IPS-NIHi11 (cell line): ENCODE data around the gene TNPO1.
"Not testable (repeated sequence)": the region's sequence is repeated elsewhere in the genome, so short reads cannot be mapped to it uniquely, and the experiment has no call there.

Source experiments
- DNase-seq: peaks from one replicate; pipeline ENCODE4 v3.0.0; 2012; ENCODE audit warnings: mixed read lengths, low spot score

The TNPO1 gene

DNA sequence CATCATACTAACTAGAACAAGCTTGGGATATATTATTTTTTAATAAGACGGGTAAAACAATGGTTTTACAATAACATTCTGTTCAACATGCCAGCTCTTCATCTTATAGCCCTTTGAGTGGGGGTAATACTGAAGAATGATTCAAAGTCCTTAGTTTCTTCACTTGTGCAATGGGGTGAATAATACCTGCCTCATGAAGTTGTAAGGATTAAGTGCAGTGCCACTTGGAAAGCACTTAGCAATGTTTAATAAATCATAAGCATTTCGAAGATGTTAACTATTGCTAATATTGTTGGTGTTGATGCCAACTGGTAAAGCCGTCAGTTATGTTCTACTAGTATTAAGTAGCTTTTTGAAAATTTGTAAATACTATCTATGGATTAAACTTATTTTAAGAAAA is 38.0 kb downstream of the TNPO1 start:
- DNase-seq: no peak

DNA sequence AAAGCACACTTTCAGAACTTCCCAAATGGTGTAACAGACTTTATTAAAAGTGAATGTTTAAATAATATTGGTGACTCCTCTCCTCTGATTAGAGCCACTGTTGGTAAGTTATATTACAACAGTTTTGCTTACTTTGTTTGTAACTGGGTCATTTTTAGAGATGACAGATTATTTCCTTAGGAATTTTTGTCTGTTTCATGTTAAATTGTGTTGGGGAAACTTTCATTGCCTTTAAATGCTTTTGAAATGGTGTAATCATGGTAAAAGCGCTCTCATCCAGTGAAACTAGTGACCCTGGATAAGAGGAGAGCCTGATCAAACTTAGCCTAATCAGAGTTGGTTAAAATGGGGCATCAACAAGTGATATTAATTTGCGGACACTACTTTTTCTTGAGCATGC is 39.4 kb downstream of the TNPO1 start:
- no peak for DNase-seq

DNA sequence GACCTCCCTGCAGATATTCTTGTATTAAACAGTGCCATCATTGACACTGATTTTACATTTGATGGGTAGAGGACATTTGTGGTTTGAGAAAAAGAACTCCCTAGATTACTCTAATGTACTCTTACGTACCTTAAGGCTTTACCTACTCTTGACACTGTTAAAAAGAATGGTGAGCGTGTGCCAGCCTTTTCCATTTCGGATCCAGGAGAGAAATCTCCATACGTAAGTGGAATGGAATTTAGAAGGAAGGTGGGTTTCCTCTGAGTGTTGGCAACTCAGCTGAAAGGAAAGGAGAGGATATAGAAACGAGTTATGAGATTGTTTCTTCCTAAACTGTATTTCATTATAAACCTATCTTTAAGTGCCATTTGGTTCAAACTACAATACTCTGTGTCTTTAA is 40.9 kb downstream of the TNPO1 start:
- no peak for DNase-seq

DNA sequence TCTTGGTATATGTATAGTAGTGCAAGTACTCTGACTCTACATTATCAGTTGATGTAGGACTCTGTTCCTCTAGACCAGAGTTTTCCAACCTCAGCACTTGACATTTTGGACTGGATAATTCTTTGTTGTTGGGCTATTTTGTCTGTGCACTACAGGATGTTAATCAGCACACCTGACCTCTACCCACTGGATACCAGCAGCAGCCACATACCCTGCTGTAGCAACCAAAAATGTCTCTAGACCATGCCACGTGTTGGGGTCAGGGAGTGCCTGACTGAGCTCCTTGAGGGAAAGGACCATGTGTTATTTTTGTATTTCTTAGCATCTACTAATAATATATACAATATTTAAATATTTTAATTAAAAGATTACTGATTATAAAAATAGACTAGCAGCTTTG is 42.7 kb downstream of the TNPO1 start:
- no peak for DNase-seq

DNA sequence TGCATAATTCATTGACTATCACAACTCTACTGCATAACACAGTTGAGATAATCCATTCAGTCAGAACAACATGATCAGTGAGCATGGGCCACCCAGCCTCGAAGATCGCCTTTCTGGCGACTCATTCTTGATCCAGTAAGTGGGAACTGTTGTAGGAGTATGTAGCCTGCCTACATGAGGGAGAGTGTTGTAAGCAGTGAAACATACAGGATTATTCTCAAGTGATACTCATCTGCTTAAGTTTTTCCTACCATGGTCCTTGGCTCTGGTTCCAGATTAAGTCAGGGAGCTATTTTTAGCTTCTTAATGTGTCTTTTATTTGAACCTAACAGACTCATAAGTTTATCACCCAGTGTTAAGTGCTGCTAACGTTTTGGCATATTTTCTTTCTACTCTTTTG is 44.0 kb downstream of the TNPO1 start:
- no peak for DNase-seq

DNA sequence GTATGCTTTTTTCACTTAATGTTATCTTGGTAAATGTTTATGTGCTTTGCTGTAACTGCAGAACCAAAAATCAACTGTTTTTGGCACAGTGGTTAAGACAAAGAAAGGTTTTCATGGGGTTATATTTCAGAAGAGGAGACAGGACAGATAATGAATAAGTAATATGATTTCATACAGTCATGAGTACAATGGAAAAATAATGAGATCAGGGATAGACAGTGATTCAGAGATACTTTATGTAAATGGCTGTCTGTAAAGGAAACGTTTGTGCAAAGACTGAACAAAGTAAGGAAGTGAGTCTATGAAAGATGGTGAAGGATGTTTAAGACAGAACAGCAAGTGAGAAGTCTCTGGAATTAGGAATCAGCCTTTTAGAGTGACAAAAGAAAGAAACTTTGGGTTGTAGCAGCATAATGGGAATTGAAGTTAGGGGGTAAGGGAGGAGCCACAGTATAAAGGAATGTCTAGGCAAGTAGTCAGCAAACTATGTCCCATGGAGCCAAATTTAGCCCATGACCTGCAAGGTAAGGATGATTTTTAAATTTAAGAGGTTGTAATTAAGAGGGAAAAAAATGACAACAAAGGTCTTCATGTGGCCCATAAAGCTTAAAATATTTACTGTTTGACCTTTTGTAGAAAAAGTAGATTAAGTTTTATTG is 55.0 kb downstream of the TNPO1 start:
- DNase-seq: no peak

DNA sequence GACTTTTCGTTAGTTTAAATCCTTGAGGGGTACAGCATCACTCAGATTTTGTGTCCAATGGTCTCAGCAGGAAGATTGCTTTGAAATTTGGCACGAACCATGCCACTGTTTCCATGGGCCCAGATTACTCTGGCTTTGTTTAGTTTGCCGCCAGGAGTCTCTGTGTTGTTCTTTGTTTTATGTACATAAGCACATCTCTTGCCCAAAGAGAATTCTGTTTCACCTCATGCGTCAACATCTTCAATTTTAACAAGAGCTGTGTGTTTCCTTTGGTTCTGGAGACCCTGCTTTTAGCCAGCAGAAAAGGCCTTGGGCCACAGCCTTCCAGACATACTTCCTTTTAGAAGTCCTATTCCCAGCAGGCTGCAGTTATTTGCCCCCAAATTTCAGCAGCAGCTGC is 62.4 kb downstream of the TNPO1 start:
- DNase-seq: no peak

DNA sequence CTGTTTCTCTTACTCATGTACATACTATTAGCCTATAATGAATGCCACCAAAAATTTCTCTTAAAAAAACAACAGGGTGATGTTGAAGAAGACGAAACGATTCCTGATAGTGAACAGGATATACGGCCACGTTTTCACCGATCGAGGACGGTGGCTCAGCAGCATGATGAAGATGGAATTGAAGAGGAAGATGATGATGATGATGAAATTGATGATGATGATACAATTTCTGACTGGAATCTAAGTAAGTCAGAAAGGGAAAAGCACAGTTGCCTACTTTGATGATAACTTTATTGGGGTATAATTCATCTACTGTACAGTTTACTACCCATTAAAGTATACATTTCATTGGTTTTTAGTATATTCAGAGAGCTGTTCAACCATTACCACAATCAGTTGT is 66.5 kb downstream of the TNPO1 start:
- DNase-seq: no peak

DNA sequence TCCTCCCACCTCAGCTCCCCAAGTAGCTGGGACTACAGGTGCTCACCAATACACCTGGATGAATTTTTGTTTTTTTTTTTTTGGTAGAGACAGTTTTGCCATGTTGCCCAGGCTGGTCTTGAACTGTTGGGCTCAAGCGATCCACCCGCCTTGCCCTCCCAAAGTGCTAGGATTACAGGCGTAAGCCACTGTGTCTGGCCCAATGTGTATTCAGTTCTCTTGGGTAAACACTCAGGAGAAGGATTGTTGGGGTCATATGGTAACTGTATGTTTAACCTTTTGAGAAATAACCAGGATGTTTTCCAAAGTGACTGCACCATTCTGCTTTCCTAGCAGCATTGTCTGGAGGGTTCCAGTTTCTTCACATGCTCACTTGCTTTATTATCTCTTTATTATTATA is 67.4 kb downstream of the TNPO1 start:
- no peak for DNase-seq

DNA sequence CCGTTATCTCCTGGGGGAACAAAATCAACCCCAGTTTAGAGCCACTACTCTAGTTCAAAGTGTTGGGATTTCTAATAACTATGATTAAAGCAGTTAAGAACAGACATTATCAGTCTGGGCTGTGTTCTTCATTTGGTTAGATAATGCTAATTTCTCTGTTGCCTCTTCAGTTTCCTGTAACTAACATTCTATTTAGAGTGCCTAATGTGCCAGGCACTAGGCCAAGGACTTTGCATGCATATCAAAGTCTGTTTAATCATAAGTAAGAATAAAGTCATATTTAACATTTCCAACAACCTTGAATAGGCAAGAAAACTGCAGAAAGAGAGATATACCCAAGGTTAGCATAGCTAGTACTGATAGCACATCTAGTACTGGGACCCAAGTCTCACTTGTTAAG is 68.4 kb downstream of the TNPO1 start:
- no peak for DNase-seq

DNA sequence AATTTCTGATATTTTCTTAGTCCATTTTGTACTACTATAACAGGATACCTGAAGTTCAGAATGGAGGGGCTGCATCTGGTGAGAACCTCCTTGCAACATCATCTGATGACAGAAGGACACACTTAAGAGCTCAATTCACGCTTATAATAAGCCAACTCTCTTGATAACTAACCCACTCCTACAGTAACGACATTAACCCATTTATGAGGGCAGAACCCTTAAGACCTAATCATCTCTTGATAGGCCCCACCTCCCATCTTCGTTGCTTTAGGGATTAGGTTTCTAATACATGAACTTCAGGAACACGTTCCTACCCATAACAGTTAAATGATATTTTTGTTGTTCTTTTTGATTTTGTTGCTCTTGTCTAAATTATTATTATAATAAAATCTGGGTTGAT is 69.4 kb downstream of the TNPO1 start:
- DNase-seq: no peak

DNA sequence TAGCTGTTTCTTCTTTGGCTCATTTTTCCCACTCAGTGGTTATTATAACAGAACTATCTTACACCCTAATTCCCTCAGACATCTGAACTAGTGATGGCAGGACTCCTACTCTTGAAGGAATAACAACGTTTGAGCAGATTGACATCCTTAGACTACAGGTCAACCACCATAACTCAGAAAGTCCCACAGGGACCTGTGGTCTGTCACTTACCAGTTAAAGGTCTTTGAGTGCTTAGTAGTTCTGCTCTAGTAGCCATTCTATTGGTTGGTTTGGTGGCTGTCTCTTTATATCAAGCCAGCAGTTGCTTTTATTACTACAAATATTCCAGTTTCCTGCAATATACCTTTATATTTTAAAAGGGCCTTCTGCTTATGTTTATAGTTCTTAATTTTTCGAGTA is 72.1 kb downstream of the TNPO1 start:
- no peak for DNase-seq

DNA sequence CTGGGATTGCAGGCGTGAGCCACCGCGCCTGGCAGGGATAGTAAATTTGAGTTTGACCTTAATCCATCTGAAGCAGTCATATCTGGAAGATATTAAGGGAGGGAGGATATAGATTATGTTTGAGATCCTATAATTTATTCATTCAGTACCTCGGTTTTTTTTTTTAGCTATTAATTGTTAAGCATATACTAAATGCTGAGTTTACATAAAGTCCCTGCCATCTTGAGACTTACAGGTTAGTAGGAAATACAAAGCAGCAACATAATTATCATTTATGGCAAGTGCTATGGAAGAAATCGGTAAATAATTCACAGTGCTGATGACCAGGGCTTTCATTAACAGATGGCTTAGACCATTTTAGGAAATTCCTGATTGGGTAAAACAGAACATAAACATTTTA is 72.9 kb downstream of the TNPO1 start:
- no peak for DNase-seq

DNA sequence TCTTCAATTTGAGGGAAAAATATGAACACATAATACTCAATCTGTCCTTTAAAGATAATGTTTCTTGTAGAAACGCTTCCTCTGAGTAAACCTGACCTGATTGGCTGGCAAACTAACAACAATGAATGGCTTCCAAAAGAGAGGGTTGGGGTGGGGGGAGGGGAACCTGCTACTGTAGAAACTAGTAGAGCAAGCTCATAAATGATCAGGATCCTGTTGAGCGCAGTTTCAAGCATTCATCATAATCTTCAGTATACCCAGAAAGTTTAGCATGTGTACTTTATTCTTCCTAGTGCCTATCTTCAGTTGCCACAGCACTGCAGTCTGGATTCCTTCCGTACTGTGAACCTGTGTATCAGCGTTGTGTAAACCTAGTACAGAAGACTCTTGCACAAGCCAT is 76.4 kb downstream of the TNPO1 start:
- no peak for DNase-seq

DNA sequence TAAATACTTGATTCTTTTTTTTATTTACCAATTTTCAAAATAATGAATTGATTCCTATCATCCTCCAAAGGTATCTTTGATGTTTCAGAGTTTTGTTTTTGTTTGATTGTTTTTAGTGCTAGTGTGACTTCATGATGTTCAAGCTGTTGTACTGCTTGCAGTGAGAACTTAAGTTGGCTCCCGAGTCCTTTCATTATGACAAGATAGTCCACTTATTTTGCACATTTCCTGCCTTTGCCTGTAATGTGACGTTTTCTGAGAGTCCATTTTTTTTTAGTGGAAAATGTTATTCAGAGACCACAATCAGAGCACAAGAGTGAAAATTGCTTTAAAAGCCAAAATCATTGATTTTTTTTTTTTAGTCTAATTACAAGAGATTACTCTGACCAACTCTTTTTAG is 79.3 kb downstream of the TNPO1 start:
- no peak for DNase-seq

DNA sequence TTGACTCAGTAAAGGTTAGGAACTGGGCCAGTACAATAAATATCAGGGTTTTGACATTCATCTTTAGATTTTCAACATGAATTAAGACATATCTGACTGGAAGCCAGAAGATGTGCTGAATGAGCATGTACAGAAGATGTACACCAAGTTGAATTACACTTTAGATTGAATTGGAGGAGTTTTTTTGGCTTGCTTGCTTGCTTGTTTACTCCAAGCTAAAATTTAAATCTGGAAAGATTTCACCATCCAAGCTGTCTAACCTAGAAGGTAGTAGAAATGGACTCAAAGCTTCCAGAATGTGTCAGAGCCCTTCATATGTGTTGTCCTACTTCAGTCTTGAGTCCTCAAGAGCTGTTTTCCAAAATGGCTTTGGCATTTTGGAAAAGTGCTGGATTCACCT is 90.3 kb downstream of the TNPO1 start:
- no peak for DNase-seq

DNA sequence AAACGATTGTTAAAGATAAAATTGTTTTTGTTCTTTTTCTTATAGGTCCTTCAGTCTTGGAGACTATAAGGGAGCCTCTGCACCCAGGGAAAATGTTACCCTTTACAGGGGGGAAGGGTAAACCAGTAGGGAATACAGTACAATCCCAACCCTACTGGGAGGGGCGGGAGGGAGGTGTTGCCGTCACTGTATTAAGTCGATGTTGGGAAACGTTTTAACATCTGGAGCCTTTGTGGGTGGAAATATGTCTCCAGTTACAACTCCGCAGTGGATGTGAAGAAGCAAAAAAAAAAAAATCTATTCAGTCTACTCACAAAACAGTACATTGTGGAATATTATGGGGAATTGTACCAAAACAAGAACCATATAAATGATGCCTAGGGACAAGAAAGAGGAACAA is 92.2 kb downstream of the TNPO1 start:
- no peak for DNase-seq

DNA sequence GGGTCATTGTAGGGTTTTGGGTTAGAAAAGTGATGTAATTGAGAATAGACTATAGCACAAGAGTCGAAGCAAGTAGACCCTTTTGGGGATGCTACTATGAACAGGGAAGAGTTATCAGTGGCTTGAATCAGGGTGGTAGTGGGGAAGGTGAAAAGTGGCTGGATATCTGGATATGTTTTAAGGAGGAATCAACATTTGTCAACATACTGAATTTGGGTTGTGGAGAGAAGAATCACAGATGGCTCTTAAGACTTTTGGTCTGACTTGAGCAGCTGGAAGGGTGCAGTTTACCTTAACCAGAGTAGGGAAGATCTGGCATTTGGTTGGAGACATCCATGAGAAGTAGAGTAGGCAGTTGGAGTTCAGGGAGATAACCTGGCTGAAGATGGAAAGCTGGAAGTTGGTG is 100.9 kb downstream of the TNPO1 start:
- DNase-seq: no peak

DNA sequence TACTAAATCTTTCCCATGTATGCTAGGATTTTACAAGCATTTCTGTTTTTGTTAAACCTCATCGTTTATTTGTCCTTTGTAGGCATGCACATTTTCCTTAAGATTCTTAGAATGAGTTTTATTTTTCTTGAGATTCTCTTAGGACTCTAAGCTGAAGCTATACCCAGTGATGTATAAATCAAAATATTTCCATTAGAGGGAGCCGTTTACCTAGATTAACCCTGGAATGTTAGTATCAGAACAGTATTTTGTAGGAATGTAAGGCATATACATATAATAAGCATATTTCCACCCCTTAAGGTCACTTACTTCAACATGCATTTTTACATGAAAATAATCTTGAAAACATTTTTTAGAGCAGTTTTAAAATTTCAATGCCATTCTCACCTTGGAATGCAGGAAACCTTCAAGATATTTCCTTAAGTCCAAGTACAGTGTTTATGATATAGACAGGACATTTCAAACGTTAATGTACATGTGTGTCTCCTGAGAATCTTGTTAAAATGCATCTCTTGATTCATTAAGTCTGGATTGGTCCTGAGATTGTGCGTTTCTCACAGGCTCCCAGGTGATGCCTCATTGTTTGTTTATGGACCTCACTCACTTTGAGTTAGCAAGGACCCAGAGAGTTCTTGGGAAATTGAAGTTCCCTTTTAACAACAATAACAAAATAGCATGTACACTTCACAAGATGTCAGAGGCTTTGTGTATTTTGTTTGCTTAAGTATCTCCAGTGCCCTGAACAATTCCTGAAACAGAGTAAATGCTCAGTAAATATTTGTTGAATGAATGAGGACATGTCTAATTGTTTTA is 104.4 kb downstream of the TNPO1 start:
- peak; percentile 18 for DNase-seq

DNA sequence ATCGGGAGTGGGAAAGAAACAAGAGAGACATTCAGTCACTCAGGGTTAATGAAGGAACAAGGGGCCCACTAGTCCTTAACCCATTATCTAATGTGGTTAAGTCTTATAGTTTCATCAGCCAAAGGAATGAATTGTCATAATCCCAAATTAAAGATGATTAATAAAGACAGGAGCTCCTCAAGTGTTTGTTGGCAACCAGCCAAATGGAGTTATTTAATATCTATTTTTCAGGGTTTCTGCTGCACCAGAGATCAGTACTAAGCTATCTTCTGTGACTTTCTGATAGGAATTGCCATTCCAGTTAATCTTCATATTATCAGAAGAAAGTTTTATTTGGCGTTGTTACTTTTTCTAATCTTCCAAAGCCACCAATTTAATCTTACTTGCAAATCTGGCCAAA is 105.4 kb downstream of the TNPO1 start:
- no peak for DNase-seq

DNA sequence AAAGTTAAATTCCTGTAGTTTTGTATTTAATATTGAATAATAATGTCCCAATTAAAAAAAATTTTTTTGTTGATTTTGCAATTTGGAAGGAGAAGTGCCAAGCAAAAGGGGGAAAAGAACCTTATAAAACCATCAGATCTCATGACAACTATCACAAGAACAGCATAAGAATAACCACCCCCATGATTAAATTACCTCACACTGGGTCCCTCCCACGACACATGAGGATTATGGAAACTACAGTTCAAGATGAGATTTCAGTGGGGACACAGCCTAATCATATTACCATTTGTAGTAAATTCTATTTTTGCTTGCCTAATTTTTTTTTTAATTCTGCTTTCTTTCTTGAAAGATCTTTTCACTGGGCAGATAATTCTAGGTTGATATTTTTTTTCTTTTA is 106.0 kb downstream of the TNPO1 start:
- no peak for DNase-seq

DNA sequence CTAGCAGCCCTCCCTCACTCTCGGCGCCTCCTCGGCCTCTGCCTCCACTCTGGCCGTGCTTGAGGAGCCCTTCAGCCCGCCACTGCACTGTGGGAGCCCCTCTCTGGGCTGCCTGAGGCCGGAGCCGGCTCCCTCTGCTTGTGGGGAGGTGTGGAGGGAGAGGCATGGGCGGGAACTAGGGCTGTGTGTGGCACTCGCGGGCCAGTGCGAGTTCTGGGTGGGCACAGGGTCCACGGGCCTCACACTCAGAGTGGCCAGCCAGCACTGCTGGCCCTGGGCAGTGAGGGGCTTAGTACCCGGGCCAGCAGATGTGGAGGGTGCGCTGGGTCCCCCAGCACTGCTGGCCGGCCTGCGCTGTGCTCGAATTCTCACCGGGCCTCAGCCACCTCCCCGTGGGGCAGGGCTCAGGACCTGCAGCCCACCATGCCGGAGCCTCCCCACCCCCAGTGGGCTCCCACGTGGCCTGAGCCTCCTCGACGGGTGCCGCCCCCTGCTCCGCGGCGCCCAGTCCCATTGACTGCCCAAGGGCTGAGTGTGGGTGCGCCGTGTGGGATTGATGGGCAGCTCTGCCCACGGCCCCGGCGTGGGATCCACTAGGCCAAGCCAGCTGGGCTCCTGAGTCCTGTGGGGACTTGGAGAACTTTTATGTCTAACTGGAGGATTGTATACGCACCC is 109.0 kb downstream of the TNPO1 start:
- no peak for DNase-seq

DNA sequence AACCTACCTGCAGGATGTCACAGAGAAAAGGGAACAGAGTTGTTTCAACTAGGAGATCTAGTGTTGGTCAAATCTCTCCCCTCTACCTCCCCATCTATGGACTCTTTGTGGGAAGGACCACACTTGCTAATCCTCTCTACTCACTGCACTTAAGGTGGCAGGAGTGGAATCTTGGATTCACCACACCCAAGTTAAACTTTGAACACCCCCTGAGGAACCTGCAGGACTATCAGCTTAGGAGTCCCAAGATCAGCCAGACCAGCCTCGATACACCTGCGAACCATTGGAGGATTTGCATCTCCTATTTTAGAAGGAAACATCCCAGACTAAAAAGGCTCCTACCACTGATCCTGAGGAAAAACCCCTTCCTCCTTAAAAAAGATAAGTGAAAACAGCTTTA is 116.2 kb downstream of the TNPO1 start:
- DNase-seq: not testable (repeated sequence)
